ENCODE data around the gene NLK.
A peak's percentile ranks its signal among the peaks of the same experiment; 100 is the strongest.

The NLK gene

DNA sequence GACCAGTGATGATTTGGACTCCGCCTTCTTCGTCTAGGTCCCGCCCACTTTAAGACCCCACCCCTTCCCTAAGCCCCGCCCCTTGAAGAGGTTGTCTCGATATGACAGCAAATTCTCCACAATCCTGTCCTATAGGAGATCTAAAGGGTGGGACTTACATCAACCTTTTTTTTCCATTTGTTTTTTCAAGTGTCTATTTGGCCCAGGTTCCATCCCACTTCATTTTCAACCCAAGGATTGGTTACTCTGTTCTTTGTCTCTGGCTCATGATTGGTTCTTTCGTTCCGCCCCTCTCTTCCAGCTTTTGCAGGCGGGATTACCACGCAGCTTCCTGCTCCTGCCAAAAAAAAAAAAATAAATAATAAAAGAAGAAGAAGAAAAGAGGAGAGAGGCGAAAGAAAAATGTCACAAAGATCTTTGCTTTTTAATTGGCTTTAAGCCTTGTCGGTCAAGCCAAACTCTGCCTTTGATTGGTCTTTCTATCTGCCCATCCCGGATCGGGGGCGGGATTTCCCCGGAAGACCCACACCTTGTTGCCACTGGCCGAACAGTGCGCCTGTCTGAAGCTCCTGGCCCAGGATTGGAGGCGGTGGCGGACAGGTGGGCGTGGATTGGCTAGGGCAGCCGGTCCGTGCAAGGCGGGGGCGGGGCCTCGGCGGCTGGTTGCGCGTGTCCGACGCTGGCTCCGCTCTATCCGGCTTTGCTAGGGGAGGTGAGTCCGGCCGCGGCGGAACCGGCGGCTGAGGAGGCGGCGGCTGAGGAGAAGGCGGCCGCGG lies 1.2 kb upstream of the NLK start:
- DNase-seq: peak; percentile 93 to 100 (median 96)

DNA sequence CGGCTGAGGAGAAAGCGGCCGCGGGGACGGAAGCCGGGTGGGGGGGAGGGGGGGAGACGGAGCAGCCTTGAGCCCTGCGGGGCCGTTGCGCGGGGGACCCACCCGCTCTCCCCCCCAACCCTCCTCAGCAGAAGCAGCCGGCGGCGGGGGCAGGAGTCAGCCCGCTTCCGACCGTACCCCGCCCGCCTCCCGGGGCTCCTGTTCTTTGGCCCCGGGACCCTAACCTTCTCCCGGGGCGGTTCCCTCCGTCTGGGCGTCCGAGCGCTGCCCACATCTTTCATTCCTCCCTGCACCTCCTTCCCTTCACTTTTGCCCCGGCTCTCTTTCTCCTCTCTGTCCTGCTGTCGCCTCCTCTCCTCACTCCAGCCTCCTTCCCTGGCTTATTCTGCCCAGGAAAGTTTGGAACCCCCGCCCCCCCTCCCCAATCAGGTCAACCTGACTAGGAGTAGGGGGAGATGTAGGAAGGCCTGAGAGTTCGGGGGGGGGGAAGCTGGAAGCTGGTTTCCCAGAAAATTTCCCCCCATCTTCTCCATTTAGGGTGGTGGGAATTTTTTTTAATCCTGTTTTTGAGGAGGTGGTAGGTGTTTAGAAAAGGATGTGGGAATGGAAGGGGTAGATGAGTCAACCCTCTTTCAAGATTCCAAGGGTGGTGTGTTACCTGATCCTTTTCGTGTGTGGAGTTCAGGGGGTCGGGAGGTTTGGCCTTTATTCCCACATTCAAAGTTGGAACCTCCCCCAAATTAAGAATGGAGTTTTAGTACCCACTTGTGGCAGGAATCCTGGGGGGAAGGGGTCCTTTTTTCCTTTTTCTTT lies 427 bp upstream of the NLK start:
- DNase-seq: peak in 1 of 14 donors; percentile 41

- no peak for DNase-seq
Measured at GRCh38 chr17:28042721-28043291, 329 bp downstream of the NLK start.

DNA sequence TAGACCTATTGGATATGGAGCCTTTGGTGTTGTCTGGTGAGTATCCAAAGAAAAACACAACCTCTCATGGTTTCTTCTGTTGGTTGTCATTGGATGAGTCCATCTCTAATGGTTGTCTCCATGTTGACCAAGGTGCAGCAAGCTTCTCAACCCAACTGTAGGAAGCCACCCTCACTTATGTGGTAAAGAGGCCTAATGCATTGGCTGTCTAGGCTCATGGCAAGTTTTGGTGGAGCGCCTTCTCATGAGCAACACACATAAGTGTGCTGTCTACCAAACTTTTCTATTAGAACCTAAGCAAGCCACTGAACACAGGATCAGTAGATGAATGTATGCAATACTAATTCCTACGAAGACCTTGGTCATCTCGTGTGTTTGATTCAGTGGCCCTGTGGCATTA lies 819 bp downstream of the NLK start:
- no peak for DNase-seq

- no peak for DNase-seq
Measured at GRCh38 chr17:28043741-28044140, 1.3 kb downstream of the NLK start.

DNA sequence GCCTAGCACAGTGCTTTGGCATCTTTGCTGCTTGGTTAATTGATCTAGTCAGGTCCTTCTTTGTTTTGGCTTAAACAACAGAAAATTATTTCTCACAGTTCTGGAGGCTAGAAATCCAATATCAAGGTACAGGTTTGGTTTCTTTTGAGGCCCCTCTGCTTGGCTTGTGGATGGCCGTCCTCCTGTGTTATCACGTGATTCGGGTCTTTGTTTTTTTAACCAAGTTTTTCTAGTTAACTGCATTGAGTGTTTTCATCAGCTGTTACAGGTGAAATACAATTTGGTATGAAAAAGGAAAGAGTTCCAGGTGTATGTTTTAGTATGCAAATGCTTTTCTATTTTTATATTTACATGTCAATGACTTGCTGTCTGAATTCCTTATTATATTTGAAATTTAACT lies 2.8 kb downstream of the NLK start:
- DNase-seq: no peak

GRCh38 chr17:28046034-28046825 lies 3.8 kb downstream of the NLK start:
- DNase-seq: no peak

- DNase-seq: no peak
Measured at GRCh38 chr17:28047806-28048205, 5.3 kb downstream of the NLK start.

DNA sequence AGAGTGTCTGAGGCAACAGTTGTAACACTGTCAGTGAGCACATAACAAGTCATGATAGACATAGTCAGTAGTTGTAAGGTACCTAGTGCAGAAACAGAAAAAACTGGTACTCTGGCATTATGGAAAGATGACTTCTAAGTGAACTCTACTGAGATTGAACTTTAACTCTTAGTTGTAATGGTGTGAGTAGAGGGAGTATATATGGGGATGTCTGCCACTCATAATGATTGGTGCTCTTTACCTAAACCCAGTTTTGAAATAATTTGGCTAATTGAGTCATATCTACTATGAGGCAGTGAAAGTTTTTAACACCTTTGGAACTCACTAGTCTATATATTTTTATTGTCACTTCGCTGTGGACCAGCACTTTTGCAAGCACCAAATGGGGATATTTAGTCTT lies 6.6 kb downstream of the NLK start:
- DNase-seq: no peak

DNA sequence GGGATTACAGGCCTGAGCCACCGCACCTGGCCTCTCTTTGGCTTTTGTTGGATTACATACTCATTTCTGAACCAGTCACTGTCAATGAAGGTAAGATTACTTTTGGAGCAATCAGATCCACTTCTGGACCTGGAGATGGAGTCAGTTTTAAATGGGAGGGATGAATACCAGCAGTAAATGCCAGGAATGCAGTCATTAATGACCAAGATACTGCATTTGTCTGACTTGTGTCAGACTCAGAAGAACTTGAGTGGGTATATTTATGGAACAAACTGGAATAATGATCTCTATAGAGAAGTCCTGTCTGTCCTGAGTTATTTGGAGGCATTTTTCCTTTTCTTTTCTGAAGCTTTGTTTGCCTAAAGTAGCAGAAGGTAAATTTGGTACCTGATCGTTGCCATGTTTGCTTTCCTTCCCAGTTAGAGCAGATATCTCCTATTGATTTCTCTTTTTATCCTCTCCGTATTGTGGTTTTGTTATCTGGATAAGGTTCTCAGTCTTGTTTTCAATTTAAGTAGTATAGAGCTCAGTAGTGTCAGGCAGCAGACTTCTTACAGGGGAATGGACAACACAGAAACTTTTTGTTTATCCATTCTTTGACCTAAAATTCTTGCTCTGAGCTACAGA lies 10.7 kb downstream of the NLK start:
- DNase-seq: no peak

- no peak for DNase-seq
Measured at GRCh38 chr17:28053725-28054124, 11.2 kb downstream of the NLK start.

- DNase-seq: no peak
Measured at GRCh38 chr17:28055546-28056275, 13.2 kb downstream of the NLK start.

DNA sequence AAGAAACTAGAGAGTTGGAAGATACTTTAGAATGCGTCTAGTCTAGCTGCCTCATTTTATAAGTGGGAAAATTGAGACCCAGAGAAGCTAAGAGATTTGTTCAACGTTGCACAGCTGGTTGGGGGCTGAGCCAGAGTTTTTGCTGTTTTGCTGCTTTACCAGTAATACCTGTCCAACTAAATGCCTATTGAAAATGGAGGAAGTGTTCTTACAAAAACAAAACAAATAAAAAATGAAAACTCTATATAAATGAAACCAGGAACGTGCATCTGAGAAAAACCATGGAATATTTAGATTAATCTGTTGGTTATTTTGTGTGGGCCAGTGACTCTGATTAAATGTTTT lies 13.8 kb downstream of the NLK start:
- DNase-seq: no peak

DNA sequence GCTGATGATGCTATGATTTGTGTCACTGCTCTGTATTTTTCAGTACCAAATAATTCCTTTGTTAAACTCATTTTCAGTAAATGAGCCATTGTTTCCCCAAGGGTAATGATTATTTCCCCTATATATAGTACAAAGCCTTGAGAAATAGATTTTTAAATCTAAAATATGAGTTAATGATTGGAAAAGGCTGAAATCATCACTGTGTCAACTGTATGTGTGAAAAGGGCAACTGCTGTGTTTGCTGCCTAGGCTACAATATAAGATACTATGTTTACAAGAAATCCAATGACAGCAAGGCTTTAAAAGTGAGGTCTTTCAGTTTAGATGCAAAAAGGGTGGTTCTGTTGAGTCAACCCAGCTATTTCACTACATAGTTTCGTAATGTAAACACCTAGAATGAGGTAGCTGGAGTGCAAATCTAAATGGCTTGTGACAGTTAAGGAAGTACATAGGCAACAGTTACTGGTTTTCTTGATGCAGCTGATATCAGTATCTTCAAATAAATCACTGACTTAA lies 15.3 kb downstream of the NLK start:
- DNase-seq: no peak

GRCh38 chr17:28059675-28060074 lies 17.2 kb downstream of the NLK start:
- DNase-seq: no peak

DNA sequence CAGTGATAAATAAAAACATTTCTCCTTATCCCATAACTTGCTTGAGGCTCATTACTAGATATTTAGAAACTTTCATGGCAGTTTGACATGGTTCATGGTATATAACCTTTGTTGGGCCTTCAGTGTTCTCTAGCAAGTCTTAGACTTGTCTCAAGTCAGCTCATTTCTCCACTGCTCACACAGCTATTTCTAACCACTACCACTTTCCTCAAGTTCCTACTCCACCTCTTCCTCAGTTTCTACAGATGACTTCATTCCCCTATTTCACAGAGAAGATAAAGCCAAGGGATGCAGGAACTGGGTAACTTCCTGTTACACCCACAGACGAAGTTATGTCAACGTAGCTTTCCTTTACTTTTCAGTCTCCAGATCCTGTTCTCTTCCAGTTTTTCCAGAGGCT lies 23.2 kb downstream of the NLK start:
- DNase-seq: no peak

GRCh38 chr17:28069061-28069460 lies 26.6 kb downstream of the NLK start:
- no peak for DNase-seq

- DNase-seq: no peak
Measured at GRCh38 chr17:28071179-28071578, 28.7 kb downstream of the NLK start.

DNA sequence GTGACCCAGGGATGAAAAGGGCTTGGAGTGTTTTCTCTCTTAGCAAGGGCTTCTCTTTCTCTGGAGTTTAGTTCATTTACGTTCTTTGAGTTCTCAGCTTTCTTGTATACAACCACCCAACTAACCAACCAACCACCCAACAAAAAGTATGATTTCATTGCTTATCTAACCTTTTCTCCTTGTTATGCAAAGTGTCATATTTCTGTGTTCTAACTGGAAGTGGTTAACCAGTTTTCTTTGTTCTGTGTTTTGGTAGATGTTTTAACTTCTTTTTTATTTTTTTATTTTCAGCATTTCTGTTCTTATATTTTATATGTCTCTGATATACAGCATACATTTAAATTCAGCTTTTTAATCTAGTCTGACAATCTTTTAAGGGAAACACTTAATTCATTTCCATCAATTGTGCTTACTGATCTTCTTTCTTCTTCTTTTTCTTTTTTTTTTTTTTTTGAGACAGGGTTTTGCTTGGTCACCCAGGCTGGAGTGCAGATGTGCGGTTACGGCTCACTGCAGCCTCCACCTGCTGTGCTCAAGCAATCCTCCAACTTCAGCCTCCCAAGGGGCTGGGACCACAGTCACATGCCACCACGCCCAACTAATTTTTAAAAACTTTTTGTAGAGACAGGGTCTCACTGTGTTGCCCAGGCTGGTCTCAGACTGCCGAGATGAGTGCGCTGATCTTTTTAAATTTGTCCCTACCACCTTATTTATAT lies 29.6 kb downstream of the NLK start:
- no peak for DNase-seq

DNA sequence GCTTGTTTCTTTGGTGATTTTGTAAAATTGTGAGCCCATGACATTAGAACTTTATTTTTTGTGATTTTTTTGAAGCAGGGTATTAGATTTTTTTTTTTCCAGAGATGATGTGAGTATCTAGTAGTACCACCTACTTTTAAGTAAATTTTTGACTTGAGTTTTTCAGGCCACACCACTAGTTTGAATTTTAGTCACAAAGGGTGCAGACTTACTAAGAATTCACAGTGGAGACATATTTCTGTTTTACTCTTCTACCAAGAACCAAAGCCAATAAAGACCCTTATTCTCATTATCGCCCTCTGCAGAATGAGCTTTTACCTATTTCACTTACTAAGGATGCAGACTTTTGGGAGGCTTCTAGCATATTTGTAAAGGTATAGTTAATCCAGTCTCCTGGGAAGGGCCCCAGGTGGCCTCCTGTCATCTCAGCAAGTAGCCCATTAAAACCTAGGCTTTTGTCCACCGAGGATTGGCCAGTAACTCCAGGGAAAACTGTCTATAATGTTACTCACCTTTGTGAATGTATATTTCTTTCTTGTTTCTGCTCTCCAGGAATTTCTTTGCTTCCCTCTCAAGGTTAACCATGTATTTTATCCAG lies 30.6 kb downstream of the NLK start:
- no peak for DNase-seq
